GM19397 (cell line): ENCODE measurements around the gene FHAD1.

Source experiments
- ATAC-seq: cut with Tn5 transposase; IDR thresholded peaks from one replicate; pipeline ENCODE4 v1.9.1; 2021; ENCODE audit warnings: mild to moderate bottlenecking, moderate library complexity; ENCODE audit not compliant: unreplicated experiment

The FHAD1 gene

DNA sequence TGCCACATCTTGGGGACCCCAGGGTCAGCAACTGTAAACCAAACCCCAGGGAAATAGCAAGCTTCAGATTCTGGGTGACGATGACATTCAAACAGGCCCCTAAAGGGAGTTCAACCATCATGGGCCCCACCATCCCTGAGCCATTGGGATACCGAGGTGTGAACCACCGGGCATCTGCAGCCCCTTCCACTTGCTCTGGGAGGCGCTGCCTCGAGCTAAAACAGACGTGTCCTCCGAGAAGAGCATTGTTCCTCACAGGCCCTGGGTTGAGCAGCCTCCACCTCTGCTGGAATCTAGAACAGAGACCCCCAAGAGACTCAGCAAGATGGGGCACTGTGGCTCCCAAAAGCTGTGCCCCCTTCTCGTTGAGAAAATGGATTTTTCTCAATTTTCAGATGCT lies 143.6 kb downstream of the FHAD1 start:
- no peak for ATAC-seq

DNA sequence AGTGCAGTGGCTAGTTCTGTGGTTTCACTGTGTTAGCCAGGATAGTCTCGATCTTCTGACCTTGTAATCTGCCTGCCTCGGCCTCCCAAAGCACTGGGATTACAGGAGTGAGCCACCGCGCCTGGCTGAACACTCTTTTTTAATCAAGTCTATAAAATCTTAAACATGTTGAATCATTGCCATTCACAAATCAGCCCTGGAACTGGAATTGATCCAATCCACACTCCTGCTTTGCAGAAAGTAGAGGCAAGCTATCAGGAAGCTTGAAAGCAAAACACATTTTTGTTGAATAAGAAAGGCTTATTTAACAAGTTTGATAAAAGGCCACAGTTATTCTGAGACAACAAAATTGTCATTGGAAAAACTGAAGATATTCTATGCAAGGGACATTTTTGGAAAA lies 144.3 kb downstream of the FHAD1 start:
- ATAC-seq = no peak

DNA sequence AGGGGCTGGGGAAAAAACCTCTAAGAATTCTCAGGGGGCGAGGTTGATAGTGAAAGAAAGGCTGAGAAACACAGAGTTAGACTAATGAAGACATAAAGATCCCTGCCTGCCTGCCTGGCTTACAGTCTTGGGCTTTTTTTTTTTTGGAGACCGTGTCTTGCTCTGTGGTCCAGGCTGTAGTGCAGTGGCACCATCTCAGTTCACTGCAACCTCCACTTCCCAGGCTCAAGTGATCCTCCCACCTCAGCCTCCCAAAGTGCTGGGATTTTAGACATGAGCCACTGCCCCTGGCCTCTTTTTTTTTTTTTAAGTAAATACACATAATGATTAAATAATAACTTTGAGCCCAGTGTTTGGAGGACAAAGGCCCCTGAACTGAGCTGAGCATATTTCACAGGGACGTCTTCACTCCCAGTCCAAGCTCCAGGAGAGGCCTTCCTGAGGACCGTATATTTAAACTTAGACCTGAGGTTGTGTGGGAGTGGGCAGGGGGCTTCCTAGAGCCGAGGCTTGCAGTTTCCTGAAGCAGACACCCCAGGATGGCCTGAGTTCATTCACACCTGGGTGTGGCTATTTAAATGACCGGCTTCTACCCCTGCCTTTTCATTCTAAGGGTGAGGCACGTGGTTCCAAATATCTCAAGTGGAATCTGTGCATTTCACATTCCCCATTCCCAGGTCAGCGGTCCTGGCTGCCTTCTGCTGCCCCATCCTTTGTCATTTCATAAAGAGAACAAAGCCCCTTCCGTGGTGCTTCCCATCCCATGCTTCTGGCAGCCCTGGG lies 146.6 kb downstream of the FHAD1 start:
- ATAC-seq = no peak

DNA sequence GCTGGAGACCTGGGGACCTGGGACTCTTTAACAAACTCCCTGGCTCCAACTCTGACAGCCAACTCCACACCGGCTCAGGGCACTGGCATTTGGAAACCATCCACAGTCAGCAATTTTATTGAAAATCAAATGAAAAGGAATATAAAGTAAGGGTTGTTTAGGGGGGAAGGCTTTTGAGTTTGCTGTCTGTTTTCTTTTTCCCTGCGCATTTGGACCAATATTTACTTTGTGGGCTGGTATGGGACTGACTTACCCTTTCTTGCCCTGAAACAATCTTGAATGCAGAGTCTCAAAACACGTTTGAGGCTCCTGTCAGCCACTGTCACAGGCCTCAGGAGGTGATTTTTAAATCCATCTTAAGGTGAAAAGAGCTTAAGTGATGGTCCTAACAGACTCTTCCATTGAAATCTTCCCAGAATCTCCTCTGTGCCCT lies 147.3 kb downstream of the FHAD1 start:
- no peak for ATAC-seq

DNA sequence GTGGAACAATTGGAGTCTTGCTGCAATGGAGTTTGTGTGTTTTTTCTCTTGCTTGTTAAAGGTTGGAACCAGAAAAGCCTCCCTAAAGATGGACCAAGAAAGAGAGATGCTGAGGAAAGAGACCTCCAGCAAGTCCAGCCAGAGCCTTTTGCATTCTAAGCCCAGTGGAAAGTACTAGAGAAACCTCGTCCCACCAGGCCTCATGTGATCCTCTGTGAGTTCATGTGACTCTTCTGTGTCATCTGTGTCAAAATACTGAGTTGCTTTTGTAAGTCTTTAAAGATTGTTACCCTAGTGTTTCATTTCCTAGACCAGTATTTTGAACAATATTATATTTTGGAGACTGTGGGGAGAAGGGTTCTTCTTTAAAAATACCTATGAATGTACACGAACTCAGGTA lies 150.2 kb downstream of the FHAD1 start:
- no peak for ATAC-seq

DNA sequence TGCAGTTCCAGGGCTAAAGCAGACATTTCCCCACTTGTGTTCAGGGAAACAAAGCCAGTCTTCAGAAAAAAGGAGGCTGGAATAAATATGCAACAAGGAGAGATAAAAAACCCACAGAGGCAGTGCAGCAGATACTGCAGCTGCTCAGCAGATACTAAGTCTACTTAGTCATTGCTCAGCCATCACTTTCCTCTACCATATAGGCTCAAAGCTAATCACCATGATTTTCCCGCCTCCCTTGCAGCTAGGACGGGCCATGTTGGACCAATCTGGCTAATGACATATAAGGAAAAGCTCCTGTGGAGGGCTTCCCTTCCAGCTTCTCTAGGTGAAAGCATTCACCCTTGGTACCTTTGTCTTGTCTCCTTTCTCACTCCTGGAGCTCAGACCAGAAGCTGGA lies 152.7 kb downstream of the FHAD1 start:
- ATAC-seq = no peak

DNA sequence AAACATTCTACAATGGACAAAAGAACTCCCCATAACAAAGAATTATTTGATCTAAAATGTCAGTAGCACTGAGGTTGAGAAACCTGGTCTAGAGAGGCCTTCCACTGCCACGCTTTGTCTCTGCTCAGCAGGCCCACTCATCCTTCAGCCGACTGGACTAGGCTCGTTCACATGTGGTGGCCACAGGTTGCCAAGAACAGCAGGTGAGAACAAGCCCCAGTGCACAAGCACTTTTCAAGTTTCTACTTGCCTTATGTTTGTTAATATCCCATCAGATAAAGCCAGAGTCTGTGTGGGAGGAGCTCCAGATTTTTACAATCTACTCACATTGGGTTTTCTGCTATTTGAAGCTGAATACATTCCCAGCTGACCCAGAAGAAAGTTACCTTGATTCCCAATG lies 153.6 kb downstream of the FHAD1 start:
- ATAC-seq = no peak

DNA sequence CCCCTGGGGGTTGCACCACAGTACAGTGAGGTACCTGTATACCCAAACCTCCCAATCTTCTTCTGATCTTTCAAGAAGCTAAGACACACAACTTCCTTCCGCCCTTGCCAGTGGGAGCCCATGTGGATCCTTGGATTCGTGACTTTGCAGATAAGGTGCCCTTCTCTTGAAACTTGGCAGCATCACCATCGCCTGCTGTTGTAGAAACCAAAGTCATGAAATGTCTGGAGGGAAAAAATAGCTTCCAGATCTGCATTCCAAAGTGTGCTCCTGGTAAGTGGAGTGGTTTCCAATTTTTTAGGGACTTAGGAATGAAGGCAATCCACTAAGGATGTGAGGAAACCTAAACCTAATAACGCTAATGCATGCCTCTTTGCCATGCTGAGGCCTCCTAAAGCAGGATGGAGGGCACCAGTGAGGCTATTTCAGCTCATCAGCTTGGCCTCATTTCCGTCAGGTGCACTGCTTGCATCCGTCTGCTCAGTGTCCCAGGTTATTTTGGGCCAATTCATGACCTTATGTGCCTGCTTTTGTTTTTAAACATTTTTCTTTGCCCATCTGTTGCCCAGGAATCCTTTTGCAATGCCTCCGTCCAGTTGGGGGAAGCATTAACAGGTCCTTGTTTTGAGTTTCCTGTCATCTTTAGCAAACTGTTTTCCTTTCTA lies 154.5 kb downstream of the FHAD1 start:
- ATAC-seq = no peak

DNA sequence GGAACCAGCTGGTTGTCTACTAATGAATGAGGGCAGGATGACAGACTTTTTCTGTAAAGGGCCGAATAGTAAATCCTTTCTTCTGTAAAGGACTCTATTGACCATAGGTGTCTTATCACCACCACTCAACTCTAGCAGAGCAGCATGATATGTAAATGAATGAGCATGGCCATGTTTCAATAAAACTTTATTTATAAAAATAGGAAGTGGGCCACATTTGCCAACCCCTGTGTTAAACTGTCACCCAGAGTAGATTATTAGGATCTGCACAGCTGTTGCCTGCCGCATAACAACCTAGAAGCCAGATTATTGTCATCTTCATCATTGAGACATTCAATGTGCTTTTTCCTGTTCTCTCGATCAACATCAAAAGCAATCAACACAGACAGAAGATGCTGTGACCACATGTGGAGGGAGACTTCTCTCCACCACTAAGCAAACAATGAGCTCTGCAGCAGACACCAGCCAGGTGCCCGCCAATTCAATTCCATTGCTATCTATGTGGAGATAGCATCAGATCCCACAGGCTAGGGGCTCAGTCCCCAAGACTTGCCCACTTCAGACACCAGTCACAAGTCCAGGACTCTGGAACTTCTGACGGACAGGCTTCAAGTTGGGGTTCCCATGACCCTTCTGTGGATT lies 155.9 kb downstream of the FHAD1 start:
- no peak for ATAC-seq

DNA sequence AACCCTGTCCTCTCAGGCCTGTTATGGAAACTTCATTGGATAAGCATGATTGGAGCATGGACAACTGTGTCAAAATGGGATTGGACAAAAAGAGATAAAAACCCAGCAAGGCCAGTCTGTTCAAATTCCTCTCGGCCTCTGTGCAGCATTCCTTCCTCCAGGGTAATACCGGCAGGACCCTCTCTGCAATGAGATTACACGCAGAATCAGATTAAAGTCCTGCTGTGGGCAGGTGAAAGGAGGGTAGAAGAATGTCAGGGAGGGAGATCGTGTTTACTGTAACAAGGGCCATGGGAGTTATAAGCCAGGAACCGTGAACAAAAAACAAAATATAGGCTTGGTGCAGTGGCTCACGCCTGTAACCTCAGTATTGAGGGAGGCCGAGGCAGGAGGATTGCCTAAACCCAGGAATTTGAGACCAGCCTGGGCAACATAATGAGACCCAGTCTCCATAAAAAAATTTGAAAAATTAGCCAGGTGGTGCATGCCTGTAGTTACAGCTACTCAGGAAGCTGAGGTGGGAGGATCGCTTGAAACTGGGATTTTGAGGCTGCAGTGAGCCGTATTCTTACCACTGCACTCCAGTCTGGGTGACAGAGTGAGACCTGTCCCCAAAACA lies 157.0 kb downstream of the FHAD1 start:
- ATAC-seq = no peak

DNA sequence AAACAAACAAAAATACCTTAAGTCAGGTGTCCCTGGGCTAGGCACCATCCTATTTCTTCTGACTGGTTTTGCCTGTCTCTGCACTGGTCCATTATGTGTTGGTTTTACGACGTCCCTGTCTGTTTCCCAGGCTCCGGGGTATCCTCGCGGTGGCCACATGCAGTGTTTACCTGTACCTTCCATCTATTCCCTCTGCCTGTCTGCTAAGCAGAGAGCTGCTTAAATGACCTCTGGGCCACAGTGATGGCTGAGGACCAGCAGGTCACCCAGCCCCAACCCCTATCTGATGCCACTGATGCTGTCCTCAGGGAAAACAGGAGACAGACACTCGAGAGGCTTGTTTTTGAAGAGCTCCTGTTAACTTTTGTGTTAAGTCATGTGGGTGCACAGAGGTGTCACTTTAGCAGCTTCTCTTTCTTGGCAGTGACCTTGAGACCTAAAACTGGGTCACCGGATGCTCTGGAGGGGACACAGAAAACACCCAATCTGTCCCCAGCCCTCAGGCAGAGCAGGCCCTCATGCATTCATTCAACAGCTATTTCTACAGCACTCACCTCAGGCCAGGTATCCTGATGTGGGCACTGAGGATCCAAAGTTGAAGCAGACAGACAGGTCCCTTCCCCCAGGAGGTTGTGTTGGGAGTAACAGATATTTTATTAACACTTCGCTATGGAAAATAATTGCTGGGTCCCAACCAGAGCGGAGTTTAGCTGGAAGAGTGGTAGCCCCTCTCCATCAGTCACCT lies 158.3 kb downstream of the FHAD1 start:
- ATAC-seq = no peak

DNA sequence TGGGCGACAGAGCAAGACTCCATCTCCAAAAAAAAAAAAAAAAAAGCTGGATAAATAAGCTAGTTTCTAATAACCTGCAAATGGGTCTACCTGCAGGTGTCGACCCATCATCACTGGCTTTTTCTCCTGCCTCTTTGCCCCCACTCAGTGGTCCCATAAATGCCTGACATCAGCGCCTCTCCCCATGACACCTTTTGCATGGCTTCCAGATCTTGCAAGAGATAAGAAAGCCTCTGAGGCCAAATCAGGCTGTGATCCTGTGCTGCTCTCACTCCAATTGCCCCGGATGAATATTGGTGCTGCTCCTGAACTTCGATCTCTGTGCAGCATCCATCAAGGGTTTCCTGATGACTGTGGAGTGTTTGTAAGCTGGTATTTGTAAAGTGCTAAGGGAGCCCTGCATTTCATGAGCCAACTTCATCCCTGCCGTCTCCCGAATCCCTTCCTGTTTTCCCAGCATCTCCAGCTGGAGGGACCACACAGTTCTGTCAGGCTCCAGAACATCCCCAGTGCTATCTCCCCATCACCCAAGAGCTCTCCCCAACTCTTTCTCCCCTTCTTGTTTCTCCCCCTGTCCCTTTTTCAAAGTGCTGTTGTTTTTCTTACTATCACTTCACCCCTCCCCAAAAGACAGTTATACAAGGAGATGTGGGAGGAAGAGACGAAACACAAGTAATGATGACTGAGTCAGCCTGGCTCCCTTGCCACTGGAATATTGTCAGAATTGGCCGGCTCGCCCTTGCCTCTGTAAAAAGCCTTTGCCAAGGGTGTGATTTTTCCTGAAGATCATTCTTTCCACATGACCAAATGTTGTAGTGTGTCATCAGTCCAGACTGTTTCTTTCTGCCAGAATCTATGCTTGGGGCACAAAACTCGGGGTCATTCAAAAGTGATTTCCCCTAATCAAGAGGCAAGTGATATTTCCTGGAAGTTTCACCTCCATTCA lies 159.9 kb downstream of the FHAD1 start:
- ATAC-seq = no peak

DNA sequence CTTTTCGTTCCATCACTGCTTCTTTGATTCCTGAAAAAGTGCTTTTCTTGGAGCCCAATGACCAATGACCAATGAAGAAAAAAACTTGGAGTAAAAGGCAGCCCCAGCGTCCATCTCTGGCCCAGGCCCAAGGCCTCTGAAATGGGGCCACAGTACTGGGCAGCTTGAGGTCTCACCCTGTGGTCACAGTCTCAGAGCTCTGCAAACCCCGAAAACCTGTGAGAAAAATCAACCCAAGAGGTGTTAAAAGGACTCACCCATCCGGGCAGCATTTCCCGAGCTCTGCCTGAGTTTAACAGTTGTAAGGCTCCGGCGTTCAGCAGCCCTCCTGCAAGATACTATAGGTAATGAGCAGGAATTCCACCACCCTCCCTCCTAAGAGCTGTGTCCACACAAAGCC lies 160.6 kb downstream of the FHAD1 start:
- ATAC-seq = no peak

DNA sequence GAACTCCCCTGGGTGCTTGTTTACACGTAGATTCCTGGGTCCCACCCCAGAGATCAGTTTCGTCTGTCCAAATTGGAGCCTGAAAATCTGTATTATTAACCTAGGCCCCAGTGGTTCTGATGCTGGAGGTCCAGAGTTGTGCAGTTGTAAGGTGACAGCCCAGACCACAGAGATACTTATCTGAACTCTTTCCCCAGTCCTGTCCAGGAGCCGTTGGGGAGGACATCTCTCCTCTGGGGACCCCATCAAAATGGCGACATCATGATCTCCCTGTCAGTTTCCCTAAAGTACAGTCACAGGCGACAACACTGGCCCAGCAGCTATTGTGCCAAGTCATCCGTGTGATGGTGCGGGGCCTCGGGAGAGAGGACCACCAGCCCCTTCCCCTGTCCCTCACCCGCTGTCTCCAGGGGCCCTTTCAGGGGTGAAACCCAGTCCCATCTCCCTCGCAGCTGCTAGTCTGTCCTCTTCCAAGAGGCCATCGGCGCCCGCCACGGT lies 161.9 kb downstream of the FHAD1 start:
- ATAC-seq = no peak

DNA sequence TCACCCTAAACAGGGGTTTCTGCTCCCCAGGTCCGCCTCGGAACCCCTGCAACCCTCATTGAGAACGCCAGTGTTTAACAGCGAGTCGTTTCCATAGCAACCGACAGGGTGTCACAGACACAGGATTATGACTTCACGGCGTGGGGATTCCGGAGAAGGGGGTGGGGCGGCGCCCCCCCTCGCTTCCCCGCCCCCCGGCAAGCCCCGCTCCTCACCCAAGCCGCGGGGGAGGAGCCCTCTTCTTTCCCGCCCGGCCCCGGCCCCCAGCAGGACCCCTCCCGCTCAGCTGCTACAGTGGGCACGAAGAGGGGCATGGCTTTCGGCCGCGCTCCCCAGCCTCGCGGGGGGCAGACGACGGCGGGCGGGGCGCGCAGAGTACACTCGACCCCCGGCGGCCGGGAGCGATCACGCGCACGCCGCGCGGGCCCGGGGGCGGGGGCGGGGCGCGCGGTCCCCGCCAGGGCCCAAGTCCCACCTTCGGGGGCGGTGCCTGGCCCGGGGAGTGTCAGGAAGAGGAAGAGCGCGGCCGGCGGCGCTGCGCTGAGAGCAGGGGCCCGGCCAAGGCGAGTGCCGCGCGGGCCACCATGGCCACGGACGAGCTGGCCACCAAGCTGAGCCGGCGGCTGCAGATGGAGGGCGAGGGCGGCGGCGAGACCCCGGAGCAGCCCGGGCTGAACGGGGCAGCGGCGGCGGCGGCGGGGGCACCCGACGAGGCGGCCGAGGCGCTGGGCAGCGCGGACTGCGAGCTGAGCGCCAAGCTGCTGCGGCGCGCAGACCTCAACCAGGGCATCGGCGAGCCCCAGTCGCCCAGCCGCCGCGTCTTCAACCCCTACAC lies 162.6 kb downstream of the FHAD1 start, which contains the start of gene EFHD2:
TSS of gene EFHD2 (plus strand) at position 501 of the 835 bp plus-strand sequence. CDS start at position 585, 84 bp downstream.
- ATAC-seq = peak; percentile 83

DNA sequence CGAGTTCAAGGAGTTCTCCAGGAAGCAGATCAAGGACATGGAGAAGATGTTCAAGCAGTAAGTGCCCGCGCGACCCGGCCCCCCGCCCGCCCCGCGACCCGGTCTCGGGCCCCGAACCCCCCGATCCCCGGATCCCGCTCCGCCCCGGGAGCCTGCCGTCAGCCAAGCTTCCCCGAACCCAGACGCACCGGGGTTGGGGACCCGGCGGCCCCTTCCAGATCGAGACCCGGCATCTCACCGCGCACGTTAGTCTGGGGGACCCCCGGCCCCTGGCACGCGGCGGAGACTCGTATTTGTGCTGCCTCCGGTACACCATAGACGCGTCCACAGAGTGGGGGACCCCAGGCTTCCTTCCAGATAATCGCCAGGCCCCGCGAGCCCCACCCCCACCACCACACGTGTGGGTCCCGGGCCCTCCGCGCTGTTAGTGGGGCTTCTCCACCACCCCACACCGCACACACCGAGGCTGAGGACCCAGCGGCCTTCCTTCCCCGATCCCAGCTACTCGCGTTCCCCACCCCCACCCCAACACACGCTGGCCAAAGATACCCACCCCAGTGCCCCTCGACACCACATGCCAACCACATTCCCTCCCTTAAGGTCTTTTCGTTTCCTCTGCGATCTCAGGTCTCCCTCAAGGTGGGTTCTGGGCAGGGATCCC lies 163.3 kb downstream of the FHAD1 start:
- peak; percentile 2 for ATAC-seq

DNA sequence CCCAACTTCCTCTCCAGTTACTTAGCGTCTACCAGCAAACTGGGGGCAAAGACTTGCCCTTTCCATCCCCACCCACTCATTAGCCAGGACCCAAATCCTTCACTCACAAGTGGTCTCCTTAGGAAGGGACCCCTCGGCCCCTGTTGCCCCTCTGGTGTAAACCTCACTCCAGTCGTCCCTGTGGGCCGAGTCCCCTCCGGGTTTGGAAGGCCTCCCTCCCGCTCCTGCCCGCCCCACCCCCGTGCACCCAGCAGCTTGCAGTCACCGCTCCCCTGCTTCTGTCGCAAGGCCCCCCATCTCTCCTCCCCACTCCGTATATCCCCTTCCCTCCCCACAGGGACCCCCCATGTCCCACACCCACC lies 163.8 kb downstream of the FHAD1 start:
- ATAC-seq = no peak

DNA sequence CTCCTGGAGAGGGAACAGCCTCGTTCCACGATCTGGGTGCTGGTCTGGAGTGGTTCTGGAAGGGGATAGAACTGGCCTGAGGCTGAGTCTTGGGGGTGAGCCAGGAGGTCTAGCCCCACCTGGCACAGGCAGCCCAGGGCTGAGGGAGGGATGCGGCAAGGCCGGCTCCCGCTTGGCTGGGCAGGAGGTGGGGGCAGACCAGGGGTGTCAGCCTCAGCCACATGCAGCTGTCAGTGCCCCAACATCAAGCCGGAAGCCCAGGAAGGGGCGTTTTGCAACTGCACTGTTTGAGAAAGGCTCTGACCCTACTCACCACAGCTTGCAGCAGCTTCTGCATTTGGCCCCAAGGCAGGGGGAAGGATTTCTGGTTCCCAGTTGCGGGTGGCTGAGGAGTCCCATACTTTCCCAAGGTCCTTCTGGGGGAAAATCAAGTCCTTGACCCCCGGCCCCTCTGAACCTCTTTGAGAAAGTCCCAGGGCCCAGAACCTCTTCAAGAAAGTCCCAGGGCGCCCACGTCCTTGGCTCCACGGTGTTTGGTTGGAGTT lies 164.6 kb downstream of the FHAD1 start:
- ATAC-seq = peak; percentile 40
